MCF 10A (cell line): ENCODE measurements around the gene PLEKHG3. TPM values are rescaled to one million over a fixed set of nuclear protein-coding genes. Genes with fewer than 3 reads are reported as not detected.

Experiments
- BruUV-seq: library from RNA; stranded (reverse); fragments of 400-500 nt; replicated peaks from 2 replicates; lab custom pipeline; 2021; lab: Mats Ljungman, UMichigan
- CTCF ChIA-PET: fragments of 300-600 bp; sonication (Branson Sonifier 250); formaldehyde crosslinking; extraction: SDS; loops from one replicate; lab custom pipeline; 2021; ENCODE audit warnings: antibody characterized with exemption, inconsistent platforms; lab: Yijun Ruan, JAX
- POLR2A ChIA-PET: fragments of 300-600, 350-650 bp; sonication (Branson Sonifier 250); formaldehyde crosslinking; extraction: SDS; loops from one replicate; lab custom pipeline; 2020; ENCODE audit warnings: antibody characterized with exemption, inconsistent platforms; lab: Yijun Ruan, JAX
- DNase-seq: peaks from one replicate; pipeline ENCODE4 v3.0.0-alpha.2; 2018; ENCODE audit not compliant: unreplicated experiment
- H3K27ac Mint-ChIP-seq: one replicate; pipeline ENCODE4 v1.8.0; 2022; ENCODE audit warnings: mild to moderate bottlenecking, low read depth, mixed read lengths; ENCODE audit not compliant: unreplicated experiment
- H3K27me3 Mint-ChIP-seq: one replicate; pipeline ENCODE4 v1.8.0; 2022; ENCODE audit warnings: mixed read lengths; ENCODE audit not compliant: insufficient read depth, unreplicated experiment
- H3K36me3 Mint-ChIP-seq: one replicate; pipeline ENCODE4 v1.8.0; 2022; ENCODE audit warnings: mild to moderate bottlenecking, moderate library complexity, mixed read lengths; ENCODE audit not compliant: insufficient read depth, unreplicated experiment
- H3K4me1 Mint-ChIP-seq: one replicate; pipeline ENCODE4 v1.8.0; 2022; ENCODE audit warnings: mixed read lengths; ENCODE audit not compliant: insufficient read depth, unreplicated experiment
- H3K4me3 Mint-ChIP-seq: one replicate; pipeline ENCODE4 v1.8.0; 2022; ENCODE audit warnings: mild to moderate bottlenecking, moderate library complexity, mixed read lengths; ENCODE audit not compliant: unreplicated experiment
- H3K9me3 Mint-ChIP-seq: one replicate; pipeline ENCODE4 v1.8.0; 2022; ENCODE audit warnings: mixed read lengths; ENCODE audit not compliant: unreplicated experiment
- CTCF ChIP-seq: fragments of 200-600 bp; IDR thresholded peaks from one replicate; pipeline ENCODE4 v1.8.0; 2022; ENCODE audit warnings: antibody characterized with exemption, mild to moderate bottlenecking; ENCODE audit not compliant: unreplicated experiment
- intact Hi-C: fragments of 100-400 bp; cut with micrococcal nuclease; formaldehyde crosslinking; loops from 2 replicates; pipeline ENCODE4 v1.14.1; 2022
- total RNA-seq: library from RNA; stranded (reverse); gene quantifications from 2 replicates; pipeline ENCODE4 v1.2.3, GENCODE V29; 2022

The PLEKHG3 gene
- total RNA-seq, 1 experiment from 2014 or later: 72.8 TPM

DNA sequence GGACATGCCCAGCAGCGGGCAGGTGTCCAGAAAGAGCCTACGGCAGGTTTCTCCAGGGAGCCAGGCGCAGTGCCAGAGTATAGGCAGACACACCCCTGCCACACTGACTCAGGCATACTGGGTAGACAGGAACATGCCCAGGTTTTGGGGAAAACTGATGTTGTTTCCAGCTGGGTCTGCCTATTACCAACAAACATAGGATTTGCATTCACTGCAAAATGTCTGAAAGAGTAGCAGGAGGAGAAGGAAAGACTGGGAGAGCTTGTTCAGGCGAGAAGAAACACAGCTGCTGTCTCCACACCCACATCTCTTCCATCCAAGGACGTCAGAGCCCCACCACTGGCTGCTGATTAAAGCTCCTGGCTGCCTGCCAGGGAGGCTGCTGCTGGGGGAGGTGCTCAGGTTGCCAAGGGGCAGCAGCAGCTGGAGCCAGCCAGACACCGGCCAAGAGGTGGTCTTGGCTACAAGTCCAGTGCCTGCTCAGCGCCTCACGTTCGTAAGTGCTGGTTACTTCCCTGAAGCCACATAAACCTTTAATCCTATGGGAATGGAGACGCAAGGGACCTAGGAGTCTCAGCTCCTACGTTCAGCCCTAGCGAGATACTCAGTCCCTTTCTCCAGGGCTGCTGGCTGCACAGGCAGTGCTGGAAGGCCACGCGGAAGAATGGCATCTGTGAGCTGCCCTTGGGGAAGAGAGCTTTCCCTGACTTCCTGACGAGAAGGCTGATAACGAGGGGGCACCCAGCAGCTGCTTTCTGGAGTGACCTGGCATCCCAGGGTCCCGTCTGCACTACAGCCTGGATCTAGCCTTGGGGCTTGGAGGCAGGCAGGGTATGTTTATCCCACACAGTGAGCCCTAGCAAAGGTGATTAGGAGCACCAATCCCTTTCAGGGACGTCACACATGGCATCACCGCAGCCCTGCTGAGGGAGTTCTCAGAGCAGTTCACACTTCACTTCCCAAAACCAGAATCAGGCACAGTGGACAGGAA lies 58.1 kb downstream of the PLEKHG3 start:
- Mint-ChIP-seq H3K4me1 (peaks cover 75% of the 10 kb centered on the region), H3K9me3 (no peaks in the 10 kb centered on the region), H3K4me3 (peak overlapping the region; percentile 30), H3K27me3 (no peaks in the 10 kb centered on the region), H3K27ac (peak overlapping the region; percentile 55), H3K36me3 (peaks cover 4% of the 10 kb centered on the region)
- DNase-seq: peak; percentile 94
- POLR2A ChIA-PET: interaction anchor here (0.8 to 2.7 kb wide), 30 partner anchors 12 to 260 kb away, joined by 3 to 48 read pairs (median 4); partner anchors contain the start of genes CHURC1, HSPA2, PLEKHG3 and ZBTB1
- BruUV-seq: no TSS peak
- peak; percentile 3 for TF ChIP-seq CTCF
- intact Hi-C loops: loop anchor here (1.0 to 5.0 kb wide), 4 partner anchors 56 to 260 kb away; partner anchors contain the start of genes ZBTB1 and ZBTB25
- CTCF ChIA-PET: interaction anchor here (0.6 to 5.5 kb wide), 18 partner anchors 17 to 421 kb away, joined by 3 to 68 read pairs (median 3); partner anchors contain the start of gene HSPA2

GRCh38 chr14:64763085-64763782 lies 59.0 kb downstream of the PLEKHG3 start:
- no peak for TF ChIP-seq CTCF
- CTCF ChIA-PET: interaction anchor here (0.7 to 2.7 kb wide), 8 partner anchors 46 to 422 kb away, joined by 3 to 68 read pairs (median 6); partner anchors contain the start of gene HSPA2
- peaks cover 4% of the 10 kb centered on the region for H3K36me3 Mint-ChIP-seq
- no TSS peak for BruUV-seq
- H3K27me3 Mint-ChIP-seq: no peaks in the 10 kb centered on the region
- no peak overlapping the region for H3K4me3 Mint-ChIP-seq
- H3K9me3 Mint-ChIP-seq: no peaks in the 10 kb centered on the region
- POLR2A ChIA-PET: interaction anchor here (1.0 to 2.7 kb wide), 4 partner anchors 57 to 226 kb away, joined by 3 to 48 read pairs (median 3); partner anchors contain the start of gene PLEKHG3
- no peak overlapping the region for H3K27ac Mint-ChIP-seq
- H3K4me1 Mint-ChIP-seq: peaks cover 67% of the 10 kb centered on the region
- intact Hi-C loops: loop anchor here (2.0 to 5.0 kb wide), 3 partner anchors 56 to 261 kb away; partner anchors contain the start of genes ZBTB1 and ZBTB25
- no peak for DNase-seq

- Mint-ChIP-seq H3K9me3 (no peaks in the 10 kb centered on the region), H3K36me3 (peaks cover 4% of the 10 kb centered on the region), H3K27me3 (no peaks in the 10 kb centered on the region), H3K27ac (no peak overlapping the region), H3K4me3 (no peak overlapping the region), H3K4me1 (peaks cover 59% of the 10 kb centered on the region)
- no TSS peak for BruUV-seq
- peak; percentile 19 for DNase-seq
- CTCF ChIA-PET: interaction anchor here (0.6 to 1.9 kb wide), 15 partner anchors 10 to 234 kb away, joined by 3 to 11 read pairs (median 4); no protein-coding TSS in a partner anchor
- POLR2A ChIA-PET: interaction anchor here (0.6 to 1.3 kb wide), 7 partner anchors 8 to 224 kb away, joined by 3 to 8 read pairs (median 4); partner anchors contain the start of gene HSPA2
- intact Hi-C loops: loop anchor here (2.0 to 5.0 kb wide), 4 partner anchors 57 to 262 kb away; partner anchors contain the start of genes HSPA2, ZBTB1 and ZBTB25
- no peak for TF ChIP-seq CTCF
Measured at GRCh38 chr14:64763801-64764621, 59.8 kb downstream of the PLEKHG3 start.
